Endothelial cell of umbilical vein (primary cell): ENCODE data around the gene XYLB.

Source experiments
- CTCF ChIP-seq, 2 donors: IDR thresholded peaks; 1 replicate in 1 of 2; 2 replicates in 1 of 2; pipeline ENCODE4 v1.5.1; 2011; ENCODE audit warnings: low read length in 2 of 2, mild to moderate bottlenecking in 2 of 2, moderate library complexity in 2 of 2, control low read depth in 1 of 2, inconsistent platforms in 1 of 2, low read depth in 1 of 2; ENCODE audit not compliant: insufficient read depth in 1 of 2; ENCODE audit errors: extremely low read depth in 1 of 2
- EZH2 ChIP-seq: IDR thresholded peaks from 2 replicates; pipeline ENCODE4 v1.6.1; 2012; ENCODE audit warnings: borderline replicate concordance, low read depth, mild to moderate bottlenecking, moderate library complexity, low read length, inconsistent platforms; ENCODE audit not compliant: severe bottlenecking
- MAX ChIP-seq: IDR thresholded peaks from 2 replicates; pipeline ENCODE4 v1.6.1; 2011; ENCODE audit not compliant: insufficient read depth, insufficient read length
- MYC ChIP-seq: IDR thresholded peaks from one replicate; pipeline ENCODE4 v1.6.1; 2011; ENCODE audit warnings: mild to moderate bottlenecking, low read depth, low read length
- POLR2A ChIP-seq: IDR thresholded peaks from 2 replicates; pipeline ENCODE4 v1.6.1; 2012; ENCODE audit warnings: low read depth, mild to moderate bottlenecking, control low read depth, low read length
- POLR2AphosphoS5 ChIP-seq: IDR thresholded peaks from 2 replicates; pipeline ENCODE4 v1.6.1; 2012; ENCODE audit warnings: low read depth, mild to moderate bottlenecking, control low read depth, low read length, moderate library complexity; ENCODE audit not compliant: insufficient read depth

GRCh38 chr3:38331257-38332022 is 15.1 kb upstream of the XYLB start:
- no peak for TF ChIP-seq POLR2A
- no peak for TF ChIP-seq MAX
- TF ChIP-seq CTCF (IDR thresholded peaks at IDR 0.05; ENCODE audit: extremely low read depth in 1 of 2, insufficient read depth in 1 of 2, low read depth in 1 of 2, low read length in 2 of 2), result no peak
- TF ChIP-seq POLR2AphosphoS5, result no peak
- TF ChIP-seq EZH2, result no peak
- TF ChIP-seq MYC, result no peak
